ENCODE measurements around the gene KIZ. TPM values are rescaled to one million over a fixed set of nuclear protein-coding genes. Genes with fewer than 3 reads are reported as not detected.

The KIZ gene
- total and polyA plus RNA-seq, 2 experiments from 2014 or later = 11.0 to 55.4 TPM

- peaks cover 29% of the 10 kb centered on the region for H3K27me3 ChIP-seq
- no peaks in the 10 kb centered on the region for H3K36me3 ChIP-seq
- no peak for DNase-seq (ENCODE audit: low read depth in 1 of 2, low spot score in 1 of 2)
- TF ChIP-seq, protein P1, sequence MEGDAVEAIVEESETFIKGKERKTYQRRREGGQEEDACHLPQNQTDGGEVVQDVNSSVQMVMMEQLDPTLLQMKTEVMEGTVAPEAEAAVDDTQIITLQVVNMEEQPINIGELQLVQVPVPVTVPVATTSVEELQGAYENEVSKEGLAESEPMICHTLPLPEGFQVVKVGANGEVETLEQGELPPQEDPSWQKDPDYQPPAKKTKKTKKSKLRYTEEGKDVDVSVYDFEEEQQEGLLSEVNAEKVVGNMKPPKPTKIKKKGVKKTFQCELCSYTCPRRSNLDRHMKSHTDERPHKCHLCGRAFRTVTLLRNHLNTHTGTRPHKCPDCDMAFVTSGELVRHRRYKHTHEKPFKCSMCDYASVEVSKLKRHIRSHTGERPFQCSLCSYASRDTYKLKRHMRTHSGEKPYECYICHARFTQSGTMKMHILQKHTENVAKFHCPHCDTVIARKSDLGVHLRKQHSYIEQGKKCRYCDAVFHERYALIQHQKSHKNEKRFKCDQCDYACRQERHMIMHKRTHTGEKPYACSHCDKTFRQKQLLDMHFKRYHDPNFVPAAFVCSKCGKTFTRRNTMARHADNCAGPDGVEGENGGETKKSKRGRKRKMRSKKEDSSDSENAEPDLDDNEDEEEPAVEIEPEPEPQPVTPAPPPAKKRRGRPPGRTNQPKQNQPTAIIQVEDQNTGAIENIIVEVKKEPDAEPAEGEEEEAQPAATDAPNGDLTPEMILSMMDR (IDR thresholded peaks at IDR 0.05; ENCODE audit: low read depth, low read length) = no peak
- H3K27ac ChIP-seq = no peak overlapping the region
- no peaks in the 10 kb centered on the region for H3K9me3 ChIP-seq (ENCODE audit: low read depth)
- H3K4me1 ChIP-seq (ENCODE audit: low read depth) = no peaks in the 10 kb centered on the region
- no peak overlapping the region for H3K4me3 ChIP-seq
Observed at GRCh38 chr20:21113697-21114096, 12.2 kb upstream of the KIZ start.

- peaks cover 22% of the 10 kb centered on the region for H3K27me3 ChIP-seq
- TF ChIP-seq, protein P1 (IDR thresholded peaks at IDR 0.05; ENCODE audit: low read depth, low read length) = no peak
- H3K4me3 ChIP-seq = no peak overlapping the region
- H3K36me3 ChIP-seq = no peaks in the 10 kb centered on the region
- no peak overlapping the region for H3K27ac ChIP-seq
- no peaks in the 10 kb centered on the region for H3K4me1 ChIP-seq (ENCODE audit: low read depth)
- DNase-seq (ENCODE audit: low read depth in 1 of 2, low spot score in 1 of 2) = no peak
- H3K9me3 ChIP-seq (ENCODE audit: low read depth) = no peaks in the 10 kb centered on the region
Observed at GRCh38 chr20:21114584-21114983, 11.3 kb upstream of the KIZ start.

DNA sequence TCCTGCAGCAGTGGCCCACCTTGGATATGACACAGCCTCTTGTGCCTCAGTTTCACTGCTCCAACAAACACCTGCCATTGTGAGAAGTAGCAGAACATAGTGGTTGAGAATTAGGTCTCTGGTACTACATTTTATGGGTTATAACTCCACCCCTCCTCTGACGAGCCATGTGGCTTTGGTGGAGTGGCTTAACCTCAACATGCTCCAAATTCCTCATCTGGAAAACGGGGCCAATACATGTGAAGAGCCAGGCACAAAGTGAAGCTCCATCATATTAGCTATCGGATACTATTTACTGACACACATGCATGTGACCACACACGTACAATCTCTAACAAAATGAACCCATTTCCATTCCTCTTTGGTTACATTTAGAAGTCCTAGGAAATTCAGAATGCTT lies 8.4 kb upstream of the KIZ start:
- Histone ChIP-seq H3K27me3 (no peaks in the 10 kb centered on the region), H3K36me3 (no peaks in the 10 kb centered on the region), H3K27ac (no peak overlapping the region), H3K4me3 (no peak overlapping the region), H3K4me1 (ENCODE audit: low read depth) (no peaks in the 10 kb centered on the region), H3K9me3 (ENCODE audit: low read depth) (no peaks in the 10 kb centered on the region)
- no peak for DNase-seq (ENCODE audit: low read depth in 1 of 2, low spot score in 1 of 2)
- TF ChIP-seq, protein P1 (IDR thresholded peaks at IDR 0.05; ENCODE audit: low read depth, low read length) = no peak

- Histone ChIP-seq H3K27ac (no peak overlapping the region), H3K36me3 (no peaks in the 10 kb centered on the region), H3K9me3 (ENCODE audit: low read depth) (no peaks in the 10 kb centered on the region), H3K4me1 (ENCODE audit: low read depth) (no peaks in the 10 kb centered on the region), H3K27me3 (no peaks in the 10 kb centered on the region), H3K4me3 (no peak overlapping the region)
- TF ChIP-seq, protein P1 (IDR thresholded peaks at IDR 0.05; ENCODE audit: low read depth, low read length) = no peak
- DNase-seq (ENCODE audit: low read depth in 1 of 2, low spot score in 1 of 2) = no peak
Observed at GRCh38 chr20:21118138-21118537, 7.7 kb upstream of the KIZ start.

GRCh38 chr20:21118782-21119181 lies 7.1 kb upstream of the KIZ start:
- H3K4me3 ChIP-seq = no peak overlapping the region
- H3K4me1 ChIP-seq (ENCODE audit: low read depth) = no peaks in the 10 kb centered on the region
- TF ChIP-seq, protein P1 (IDR thresholded peaks at IDR 0.05; ENCODE audit: low read depth, low read length) = no peak
- H3K27ac ChIP-seq = no peak overlapping the region
- H3K9me3 ChIP-seq (ENCODE audit: low read depth) = no peaks in the 10 kb centered on the region
- no peaks in the 10 kb centered on the region for H3K36me3 ChIP-seq
- no peak for DNase-seq (ENCODE audit: low read depth in 1 of 2, low spot score in 1 of 2)
- H3K27me3 ChIP-seq = no peaks in the 10 kb centered on the region

DNA sequence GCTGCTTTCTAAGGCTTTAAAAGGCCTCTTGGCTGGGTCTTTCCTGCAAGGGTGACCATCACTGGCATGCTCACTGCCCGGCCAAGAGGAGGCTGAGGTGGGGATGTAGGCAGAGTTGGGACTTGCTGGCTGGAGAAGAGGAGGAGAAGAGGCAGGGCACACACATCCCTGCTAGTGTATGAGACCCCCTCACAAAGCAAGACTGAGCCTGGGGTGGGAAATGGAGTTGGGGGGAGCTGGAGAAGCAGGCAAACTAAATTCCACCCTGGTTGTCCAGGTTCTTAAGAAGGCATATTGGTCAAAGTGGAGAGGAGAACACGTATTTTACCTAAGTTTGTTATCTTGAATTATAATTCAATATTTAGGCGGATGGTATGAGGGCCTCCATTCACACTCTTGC lies 1.7 kb upstream of the KIZ start:
- TF ChIP-seq, protein P1 (IDR thresholded peaks at IDR 0.05; ENCODE audit: low read depth, low read length) = no peak
- Histone ChIP-seq H3K27ac (no peak overlapping the region), H3K27me3 (no peaks in the 10 kb centered on the region), H3K36me3 (no peaks in the 10 kb centered on the region), H3K9me3 (ENCODE audit: low read depth) (no peaks in the 10 kb centered on the region), H3K4me3 (no peak overlapping the region), H3K4me1 (ENCODE audit: low read depth) (peaks cover 15% of the 10 kb centered on the region)
- DNase-seq (ENCODE audit: low read depth in 1 of 2, low spot score in 1 of 2) = no peak

All from cardiac muscle cell (in vitro differentiated cells and primary cell).